Activated CD4-positive, alpha-beta T cell treated with anti-CD3 and anti-CD28 coated beads, Interleukin-2, amount 10 ng/mL, durations not matched to agents 7 days and 5 days (primary cell): Measurements from ENCODE around the gene TRAF3. TPM values are rescaled to one million over a fixed set of nuclear protein-coding genes. Genes with fewer than 3 reads are reported as not detected.
"Not testable (repeated sequence)": the region's sequence is repeated elsewhere in the genome, so short reads cannot be mapped to it uniquely, and the experiment has no call there.

Experiments used
- CTCF ChIA-PET: fragments of 350-600 bp; sonication (Branson Sonifier 250); formaldehyde crosslinking; loops from one replicate; lab custom pipeline; 2021; ENCODE audit warnings: antibody characterized with exemption; lab: Charles Lee
- POLR2A ChIA-PET: fragments of 350-600 bp; sonication (Branson Sonifier 250); formaldehyde crosslinking; loops from one replicate; lab custom pipeline; 2021; ENCODE audit warnings: antibody characterized with exemption; lab: Charles Lee
- DNase-seq: peaks from one replicate; pipeline ENCODE4 v3.0.0-alpha.2; 2020
- H3K27ac Mint-ChIP-seq: one replicate; pipeline ENCODE4 v1.8.0; 2021; ENCODE audit warnings: mild to moderate bottlenecking, moderate library complexity, mixed read lengths
- H3K27me3 Mint-ChIP-seq: one replicate; pipeline ENCODE4 v1.8.0; 2021; ENCODE audit warnings: mixed read lengths
- H3K36me3 Mint-ChIP-seq: one replicate; pipeline ENCODE4 v1.8.0; 2021; ENCODE audit warnings: low read depth, mixed read lengths
- H3K4me1 Mint-ChIP-seq: one replicate; pipeline ENCODE4 v1.8.0; 2021; ENCODE audit warnings: mixed read lengths
- H3K4me3 Mint-ChIP-seq: one replicate; pipeline ENCODE4 v1.8.0; 2021; ENCODE audit warnings: mild to moderate bottlenecking, moderate library complexity, mixed read lengths
- H3K9me3 Mint-ChIP-seq: one replicate; pipeline ENCODE4 v1.8.0; 2021; ENCODE audit warnings: mixed read lengths
- total RNA-seq, 2 experiments: library from RNA; stranded (reverse); gene quantifications; one replicate each; pipeline ENCODE4 v1.2.3, GENCODE V29; 2021

Gene TRAF3
- total RNA-seq, 2 experiments from 2014 or later, result 38.9 to 40.2 TPM

GRCh38 chr14:102859911-102860310 lies 82.7 kb downstream of the TRAF3 start:
- Mint-ChIP-seq H3K4me3 (no peak overlapping the region), H3K36me3 (peaks cover 69% of the 10 kb centered on the region), H3K9me3 (peaks cover 34% of the 10 kb centered on the region), H3K27ac (no peak overlapping the region), H3K27me3 (no peaks in the 10 kb centered on the region), H3K4me1 (peaks cover 11% of the 10 kb centered on the region)
- ChIA-PET CTCF (no interaction called here), POLR2A (no interaction called here)
- DNase-seq, result no peak

- ChIA-PET POLR2A (no interaction called here), CTCF (interaction anchor here (0.6 to 0.7 kb wide), 2 partner anchors 15 to 430 kb away, joined by 3 read pairs; no protein-coding TSS in a partner anchor)
- H3K4me1 Mint-ChIP-seq, result peaks cover 4% of the 10 kb centered on the region
- peak overlapping the region; percentile 19 for H3K27ac Mint-ChIP-seq
- DNase-seq, result no peak
- H3K36me3 Mint-ChIP-seq, result peaks cover 59% of the 10 kb centered on the region
- no peaks in the 10 kb centered on the region for H3K27me3 Mint-ChIP-seq
- no peak overlapping the region for H3K4me3 Mint-ChIP-seq
- H3K9me3 Mint-ChIP-seq, result peaks cover 26% of the 10 kb centered on the region
These were observed 85.0 kb downstream of the TRAF3 start for GRCh38 chr14:102862154-102862773.

GRCh38 chr14:102863381-102863780 lies 86.1 kb downstream of the TRAF3 start:
- CTCF ChIA-PET, result no interaction called here

DNA sequence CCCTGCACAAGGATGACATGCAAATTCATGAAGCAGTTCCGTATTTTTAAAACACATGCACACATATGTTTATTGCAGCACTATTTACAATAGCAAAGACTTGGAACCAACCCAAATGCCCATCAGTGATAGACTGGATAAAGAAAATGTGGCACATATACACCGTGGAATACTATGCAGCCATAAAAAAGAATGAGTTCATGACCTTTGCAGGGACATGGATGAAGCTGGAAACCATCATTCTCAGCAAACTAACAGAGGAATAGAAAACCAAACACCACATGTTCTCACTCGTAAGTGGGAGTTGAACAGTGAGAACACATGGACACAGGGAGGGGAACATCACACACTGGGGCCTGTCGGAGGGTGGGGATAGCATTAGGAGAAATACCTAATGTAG lies 88.7 kb downstream of the TRAF3 start:
- H3K27ac Mint-ChIP-seq, H3K4me1 Mint-ChIP-seq, POLR2A ChIA-PET, DNase-seq, H3K27me3 Mint-ChIP-seq, CTCF ChIA-PET, H3K4me3 Mint-ChIP-seq: not testable (repeated sequence)
- Mint-ChIP-seq H3K9me3 (peaks cover 14% of the 10 kb centered on the region), H3K36me3 (peaks cover 31% of the 10 kb centered on the region)

More at GRCh38 chr14:102863381-102863780, 86.1 kb downstream of the TRAF3 start:
- no peak for DNase-seq
- Mint-ChIP-seq H3K4me3 (no peak overlapping the region), H3K27me3 (no peaks in the 10 kb centered on the region), H3K36me3 (peaks cover 48% of the 10 kb centered on the region), H3K4me1 (peaks cover 4% of the 10 kb centered on the region), H3K27ac (no peak overlapping the region), H3K9me3 (peaks cover 22% of the 10 kb centered on the region)
- POLR2A ChIA-PET, result no interaction called here

DNA sequence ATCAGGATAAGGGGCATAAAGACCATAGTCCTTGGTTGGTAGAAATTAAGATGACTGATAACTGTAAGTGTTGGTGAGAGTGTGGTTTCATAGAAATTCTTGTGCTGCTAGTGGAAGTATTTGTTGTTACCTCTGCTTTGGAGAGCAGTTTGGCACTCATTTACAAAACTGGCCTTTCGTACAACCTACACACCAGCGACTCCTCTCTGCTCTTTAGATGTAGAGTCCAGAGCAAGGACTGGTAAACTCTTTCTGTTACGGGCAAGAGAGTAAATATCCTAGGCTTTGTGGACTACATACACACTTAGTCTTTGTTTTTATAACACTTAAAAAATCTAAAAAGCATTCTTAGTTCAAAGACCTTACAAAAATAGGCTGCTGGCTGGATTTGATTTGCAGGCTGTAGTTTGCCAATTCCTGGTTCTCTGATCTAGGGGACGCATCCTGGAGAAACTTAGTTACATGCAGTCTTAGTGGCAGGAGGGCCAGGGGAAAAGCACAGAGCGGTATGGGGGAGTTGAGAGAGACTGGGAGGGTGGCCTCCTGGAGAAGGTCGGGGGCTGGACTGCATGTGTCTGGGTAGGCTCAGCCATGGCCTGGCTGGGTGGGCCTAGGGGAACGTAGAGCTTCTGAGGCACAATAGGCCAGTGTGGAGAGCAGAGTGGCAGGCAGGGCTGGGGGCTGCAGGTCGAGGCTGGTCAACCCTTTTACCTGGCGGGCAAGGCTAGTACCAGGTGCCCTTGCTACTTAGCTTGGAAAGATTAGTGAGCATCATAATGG lies 89.9 kb downstream of the TRAF3 start:
- POLR2A ChIA-PET, result no interaction called here
- Mint-ChIP-seq H3K36me3 (peaks cover 27% of the 10 kb centered on the region), H3K4me3 (no peak overlapping the region)

DNA sequence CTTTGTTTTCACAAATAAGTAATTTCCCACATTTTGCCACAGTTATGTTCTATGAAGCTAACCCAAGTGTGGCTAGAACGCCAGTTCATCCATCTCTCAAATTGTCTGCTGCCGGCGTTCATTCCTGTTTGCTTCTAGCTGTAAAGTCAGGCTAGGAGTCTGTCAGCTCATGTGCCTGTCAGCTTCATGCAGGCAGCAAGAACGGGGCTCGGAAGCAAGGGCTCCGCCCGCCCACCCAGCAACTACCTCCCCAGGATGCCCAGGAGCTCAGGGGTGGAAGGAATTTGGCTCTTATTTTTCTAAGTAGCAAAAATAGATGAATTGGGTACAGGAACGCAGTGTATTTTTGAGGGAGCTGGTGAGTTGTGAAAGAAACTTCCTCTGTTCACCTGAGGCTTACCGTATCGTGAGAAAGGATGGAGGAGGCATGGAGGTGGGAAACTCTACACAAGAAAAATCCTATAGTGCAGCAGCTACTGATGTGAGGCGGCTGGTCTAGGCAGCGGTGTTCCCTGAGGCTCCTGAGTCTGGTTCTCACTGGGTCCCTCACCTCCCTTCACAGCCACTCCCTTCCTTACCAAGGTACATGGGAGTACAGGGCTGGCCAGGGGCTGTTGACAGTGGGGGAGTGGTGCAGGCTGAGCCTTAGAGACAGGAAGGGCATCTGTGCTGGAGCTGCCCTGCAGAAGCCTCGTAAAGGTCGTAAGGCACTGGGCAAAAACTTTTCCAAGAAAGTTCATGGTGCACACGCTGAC lies 90.8 kb downstream of the TRAF3 start:
- peaks cover 23% of the 10 kb centered on the region for H3K36me3 Mint-ChIP-seq
- H3K27ac Mint-ChIP-seq, result no peak overlapping the region
- no peaks in the 10 kb centered on the region for H3K27me3 Mint-ChIP-seq
- DNase-seq, result no peak
- peaks cover 5% of the 10 kb centered on the region for H3K4me1 Mint-ChIP-seq
- peaks cover 2% of the 10 kb centered on the region for H3K9me3 Mint-ChIP-seq
- CTCF ChIA-PET, result interaction anchor here (0.9 to 1.8 kb wide), 2 partner anchors 10 to 28 kb away, joined by 3 to 8 read pairs; no protein-coding TSS in a partner anchor
- POLR2A ChIA-PET, result no interaction called here
- H3K4me3 Mint-ChIP-seq, result no peak overlapping the region

More for the DNA sequence above, 89.9 kb downstream of the TRAF3 start:
- no peak for DNase-seq
- CTCF ChIA-PET, result interaction anchor here (1.8 kb wide), 1 partner anchor 11 kb away, joined by 8 read pairs; no protein-coding TSS in a partner anchor
- Mint-ChIP-seq H3K9me3 (peaks cover 7% of the 10 kb centered on the region), H3K27ac (peak overlapping the region; percentile 38), H3K4me1 (peaks cover 8% of the 10 kb centered on the region), H3K27me3 (no peaks in the 10 kb centered on the region)

GRCh38 chr14:102868956-102869547 lies 91.8 kb downstream of the TRAF3 start:
- no peak for DNase-seq
- Mint-ChIP-seq H3K27me3 (no peaks in the 10 kb centered on the region), H3K36me3 (peaks cover 18% of the 10 kb centered on the region), H3K9me3 (peaks cover 2% of the 10 kb centered on the region), H3K27ac (no peak overlapping the region), H3K4me3 (no peak overlapping the region), H3K4me1 (peaks cover 5% of the 10 kb centered on the region)
- POLR2A ChIA-PET, result no interaction called here
- CTCF ChIA-PET, result interaction anchor here (0.9 to 1.8 kb wide), 3 partner anchors 9 to 29 kb away, joined by 3 to 8 read pairs (median 3); no protein-coding TSS in a partner anchor

DNA sequence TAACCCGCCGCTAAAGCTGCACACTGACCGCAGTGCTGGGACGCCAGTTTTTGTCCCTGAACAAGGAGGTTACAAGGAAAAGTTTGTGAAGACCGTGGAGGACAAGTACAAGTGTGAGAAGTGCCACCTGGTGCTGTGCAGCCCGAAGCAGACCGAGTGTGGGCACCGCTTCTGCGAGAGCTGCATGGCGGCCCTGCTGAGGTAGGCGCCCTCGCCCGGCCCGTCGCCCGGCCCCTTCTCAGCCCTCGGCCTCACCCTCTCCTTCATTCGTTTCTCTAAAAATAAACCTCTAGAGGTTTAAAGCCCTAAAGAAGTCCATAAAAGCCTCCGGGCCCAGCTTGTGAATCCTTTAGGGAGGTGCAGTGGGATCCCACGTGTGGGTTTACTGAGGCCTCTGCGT lies 93.0 kb downstream of the TRAF3 start:
- no peaks in the 10 kb centered on the region for H3K9me3 Mint-ChIP-seq
- H3K4me3 Mint-ChIP-seq, result no peak overlapping the region
- POLR2A ChIA-PET, result no interaction called here
- no peaks in the 10 kb centered on the region for H3K27me3 Mint-ChIP-seq
- DNase-seq, result no peak
- peaks cover 5% of the 10 kb centered on the region for H3K4me1 Mint-ChIP-seq
- CTCF ChIA-PET, result interaction anchor here (1.5 kb wide), 1 partner anchor 9 kb away, joined by 3 read pairs; no protein-coding TSS in a partner anchor
- no peak overlapping the region for H3K27ac Mint-ChIP-seq
- H3K36me3 Mint-ChIP-seq, result peaks cover 11% of the 10 kb centered on the region

- no peak overlapping the region for H3K4me3 Mint-ChIP-seq
- no peak for DNase-seq
- no peaks in the 10 kb centered on the region for H3K9me3 Mint-ChIP-seq
- peaks cover 5% of the 10 kb centered on the region for H3K4me1 Mint-ChIP-seq
- no peaks in the 10 kb centered on the region for H3K27me3 Mint-ChIP-seq
- ChIA-PET CTCF (no interaction called here), POLR2A (interaction anchor here (0.7 kb wide), 1 partner anchor 202 kb away, joined by 4 read pairs; no protein-coding TSS in a partner anchor)
- peaks cover 8% of the 10 kb centered on the region for H3K36me3 Mint-ChIP-seq
- H3K27ac Mint-ChIP-seq, result no peak overlapping the region
These were observed 94.0 kb downstream of the TRAF3 start for GRCh38 chr14:102870994-102871831.

DNA sequence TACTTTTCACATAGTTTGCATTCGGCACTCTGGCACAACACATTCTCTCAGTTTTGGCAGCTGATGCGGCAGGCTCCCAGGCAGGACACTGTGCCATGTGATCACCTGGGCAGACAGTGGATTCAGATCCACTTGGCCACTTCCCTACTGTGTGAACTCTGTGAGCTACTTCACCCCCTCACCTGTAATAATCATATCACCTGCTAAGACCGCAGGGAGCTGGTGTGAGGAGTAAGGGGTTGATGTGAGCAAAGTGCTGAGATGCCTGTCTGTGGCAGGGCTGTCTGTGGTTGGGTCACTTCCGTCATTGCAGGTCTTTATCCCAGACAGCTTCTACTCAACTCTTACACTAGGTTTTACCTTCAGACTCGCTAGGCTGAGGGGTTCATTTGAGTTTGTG lies 94.8 kb downstream of the TRAF3 start:
- Mint-ChIP-seq H3K4me1 (peaks cover 5% of the 10 kb centered on the region), H3K9me3 (no peaks in the 10 kb centered on the region), H3K4me3 (no peak overlapping the region), H3K27ac (peak overlapping the region; percentile 25), H3K27me3 (no peaks in the 10 kb centered on the region), H3K36me3 (peaks cover 8% of the 10 kb centered on the region)
- DNase-seq, result no peak
- CTCF ChIA-PET, result no interaction called here
- POLR2A ChIA-PET, result no interaction called here

DNA sequence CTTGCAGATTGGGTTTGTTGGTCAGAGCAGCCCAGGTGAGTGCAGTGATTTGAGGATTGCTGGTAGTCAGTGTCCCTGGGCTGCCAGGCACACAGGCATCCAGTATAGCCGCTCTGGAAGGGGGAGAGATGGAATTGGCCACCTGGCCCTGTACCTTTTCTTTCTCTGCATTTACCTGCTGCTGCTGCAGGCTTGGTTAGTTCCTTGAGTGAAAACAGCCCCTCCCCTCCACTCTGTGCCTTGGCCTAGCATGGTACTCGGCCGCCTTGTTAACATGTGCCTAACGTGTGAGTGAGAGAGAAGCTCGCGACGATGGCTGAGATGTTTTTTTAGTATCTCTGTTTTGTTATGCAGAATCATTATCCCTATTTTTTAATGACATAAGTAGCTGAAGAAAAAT lies 95.9 kb downstream of the TRAF3 start:
- no peak overlapping the region for H3K27ac Mint-ChIP-seq
- no peaks in the 10 kb centered on the region for H3K9me3 Mint-ChIP-seq
- no peak for DNase-seq
- peaks cover 8% of the 10 kb centered on the region for H3K36me3 Mint-ChIP-seq
- peaks cover 5% of the 10 kb centered on the region for H3K4me1 Mint-ChIP-seq
- POLR2A ChIA-PET, result no interaction called here
- H3K4me3 Mint-ChIP-seq, result no peak overlapping the region
- no peaks in the 10 kb centered on the region for H3K27me3 Mint-ChIP-seq
- CTCF ChIA-PET, result no interaction called here
